OCI-M2 (cell line): ENCODE measurements around the gene SIT1.
"Not testable (repeated sequence)": the region's sequence is repeated elsewhere in the genome, so short reads cannot be mapped to it uniquely, and the experiment has no call there.

Experiments
- DNase-seq: peaks from one replicate; lab custom pipeline; 2025; ENCODE audit not compliant: unreplicated experiment; lab: John Stamatoyannopoulos, UW

The SIT1 gene

DNA sequence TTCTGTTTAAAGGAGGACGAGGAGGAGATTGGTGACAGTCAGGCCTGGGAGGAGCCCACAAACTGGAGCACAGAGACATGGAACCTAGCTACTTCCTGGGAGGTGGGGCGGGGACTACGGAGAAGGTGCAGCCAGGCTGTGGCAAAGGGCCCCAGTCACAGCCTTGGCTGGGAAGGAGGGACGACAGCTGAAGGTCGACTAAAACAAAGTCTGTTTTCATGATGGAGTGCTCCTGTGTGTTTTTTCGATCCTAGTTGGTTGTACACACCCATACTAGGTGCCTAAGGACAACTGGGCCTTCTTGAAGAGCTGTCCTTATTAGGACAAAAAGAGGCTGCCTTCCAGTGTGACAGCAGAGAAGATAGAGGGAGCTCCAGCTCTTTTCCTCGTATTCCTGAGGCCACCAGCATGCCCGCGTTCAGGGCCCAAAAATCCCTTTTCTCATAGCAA is 10.3 kb upstream of the SIT1 start:
- no peak for DNase-seq

GRCh38 chr9:35659340-35659739 is 8.6 kb upstream of the SIT1 start:
- DNase-seq = no peak

DNA sequence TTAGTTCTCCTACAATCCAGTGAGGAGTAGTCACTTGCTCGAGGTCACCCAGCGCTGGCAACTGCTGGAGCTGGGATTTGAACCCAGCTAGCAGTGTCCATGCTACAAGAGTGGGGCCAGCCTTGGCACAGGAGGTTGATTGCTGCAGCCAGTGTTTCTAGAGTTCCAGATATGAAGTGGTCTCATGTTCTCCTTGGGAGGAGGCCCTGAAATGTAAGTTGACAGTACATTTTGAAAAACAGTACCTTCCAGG is 8.2 kb upstream of the SIT1 start:
- peak; percentile 4 for DNase-seq

DNA sequence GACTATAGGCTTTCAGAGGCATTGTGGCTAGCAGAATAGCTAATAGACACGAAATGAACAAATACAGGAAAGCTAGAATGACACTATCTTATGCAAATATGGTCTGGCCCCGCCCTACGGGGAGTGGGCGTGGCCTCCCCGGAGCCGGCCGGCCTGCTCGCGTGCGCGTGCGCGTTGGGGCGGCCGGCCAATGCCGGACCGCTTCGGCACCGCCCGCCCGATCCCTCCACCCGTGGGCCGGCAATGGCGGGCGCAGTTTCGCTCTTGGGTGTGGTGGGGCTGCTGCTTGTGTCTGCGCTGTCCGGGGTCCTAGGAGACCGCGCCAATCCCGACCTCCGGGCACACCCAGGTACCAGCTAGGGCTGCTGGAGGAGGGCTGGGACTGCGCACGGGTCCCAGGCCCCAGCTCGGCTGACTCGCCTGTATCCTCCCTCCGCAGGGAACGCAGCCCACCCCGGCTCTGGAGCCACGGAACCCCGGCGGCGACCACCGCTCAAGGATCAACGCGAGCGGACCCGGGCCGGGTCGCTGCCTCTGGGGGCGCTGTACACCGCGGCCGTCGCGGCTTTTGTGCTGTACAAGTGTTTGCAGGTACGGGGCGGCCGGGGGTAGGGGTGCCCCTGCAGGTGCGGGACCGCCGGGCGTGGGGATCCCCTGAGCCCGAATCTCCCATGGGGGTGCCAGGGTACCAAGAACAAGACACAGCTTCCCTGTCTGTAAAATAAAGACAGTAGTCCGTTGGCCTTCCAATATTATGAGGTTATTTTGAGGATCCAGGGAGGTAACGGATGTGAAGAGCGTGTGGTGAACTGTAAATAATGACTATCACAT is 7.6 kb upstream of the SIT1 start, which contains the start of gene CCDC107:
Gene CCDC107, plus strand, starts transcription at position 156 of the 831 bp plus-strand sequence. Its CDS starts 88 bp downstream, at position 244.
- DNase-seq = peak; percentile 84

DNA sequence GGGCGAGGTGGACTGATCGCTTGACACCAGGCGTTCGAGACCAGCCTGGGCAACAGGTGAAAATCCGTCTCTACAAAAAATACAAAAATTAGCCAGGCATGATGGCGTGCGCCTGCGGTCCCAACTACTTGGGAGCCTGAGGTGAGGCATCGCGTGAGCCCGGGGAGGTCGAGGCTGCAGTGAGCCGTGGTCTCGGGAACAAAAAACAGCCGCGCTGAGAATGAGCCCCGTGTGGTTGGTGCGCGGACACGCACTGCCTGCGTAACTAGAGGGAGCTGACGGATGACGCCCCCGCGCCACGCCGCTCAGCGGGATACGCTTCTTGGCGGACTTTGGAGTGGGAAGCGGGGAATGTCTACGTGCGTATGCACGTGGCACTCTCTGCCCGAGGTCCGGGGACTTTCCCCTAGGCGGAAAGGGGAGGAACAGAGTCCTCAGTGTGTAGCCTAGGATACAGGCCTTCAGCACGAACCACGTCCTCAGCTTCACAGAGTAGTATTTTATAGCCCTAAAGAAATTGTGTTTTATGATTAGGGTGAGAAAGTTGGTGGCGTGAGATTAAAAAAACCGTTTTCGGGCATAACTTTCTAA is 6.9 kb upstream of the SIT1 start, which contains the start of gene RMRP:
Gene RMRP, minus strand, starts transcription at position 474 of the 591 bp plus-strand sequence.
- DNase-seq = peak; percentile 84

GRCh38 chr9:35656831-35657545 is 6.3 kb upstream of the SIT1 start:
- DNase-seq = no peak

DNA sequence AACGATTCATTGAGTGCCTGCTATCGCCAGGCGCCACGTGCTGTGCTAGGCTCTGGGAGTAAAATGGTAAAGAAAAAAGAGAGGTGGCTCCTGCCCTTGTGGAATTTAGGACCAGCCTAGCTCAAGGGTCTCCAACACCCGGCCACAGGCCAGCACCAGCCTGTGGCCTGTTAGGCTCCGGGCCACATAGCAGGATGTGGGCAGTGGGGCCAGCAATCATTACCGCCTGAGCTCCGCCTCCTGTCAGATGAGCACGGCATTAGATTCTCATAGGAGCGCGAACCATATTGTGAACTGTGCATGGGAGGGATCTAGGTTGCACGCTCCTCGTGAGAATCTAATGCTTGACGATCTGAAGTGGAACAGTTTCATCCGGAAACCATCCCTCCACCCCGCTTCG is 5.6 kb upstream of the SIT1 start:
- no peak for DNase-seq

DNA sequence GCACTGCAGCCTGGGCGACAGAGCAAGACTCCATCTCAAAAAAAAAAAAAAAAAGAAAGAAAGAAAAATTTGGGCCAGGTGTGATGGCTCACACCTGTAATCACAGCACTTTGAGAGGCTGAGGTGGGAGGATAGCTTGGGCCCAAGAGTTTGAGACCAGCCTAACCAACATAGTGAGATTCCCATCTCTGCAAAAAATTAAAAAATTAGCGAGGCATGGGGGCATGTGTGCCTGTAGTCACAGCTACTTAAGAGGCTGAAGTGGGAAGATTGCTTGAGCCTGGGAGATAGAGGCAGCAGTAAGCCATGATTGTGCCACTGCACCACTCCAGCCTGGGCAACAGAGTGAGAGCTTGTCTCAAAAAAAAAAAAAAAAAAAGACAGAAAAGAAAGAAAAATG is 2.9 kb upstream of the SIT1 start:
- DNase-seq = no peak

- no peak for DNase-seq
These were observed 2.1 kb upstream of the SIT1 start for GRCh38 chr9:35652829-35653209.

GRCh38 chr9:35651956-35652828 is 1.5 kb upstream of the SIT1 start:
- DNase-seq = no peak

- DNase-seq = no peak
These were observed 1.0 kb downstream of the SIT1 start for GRCh38 chr9:35649431-35650340.

- peak; percentile 41 for DNase-seq
These were observed 4.0 kb downstream of the SIT1 start for GRCh38 chr9:35646533-35647265.

GRCh38 chr9:35646153-35646532 is 4.6 kb downstream of the SIT1 start:
- peak; percentile 25 for DNase-seq

GRCh38 chr9:35645736-35646135 is 5.0 kb downstream of the SIT1 start:
- DNase-seq = not testable (repeated sequence)

DNA sequence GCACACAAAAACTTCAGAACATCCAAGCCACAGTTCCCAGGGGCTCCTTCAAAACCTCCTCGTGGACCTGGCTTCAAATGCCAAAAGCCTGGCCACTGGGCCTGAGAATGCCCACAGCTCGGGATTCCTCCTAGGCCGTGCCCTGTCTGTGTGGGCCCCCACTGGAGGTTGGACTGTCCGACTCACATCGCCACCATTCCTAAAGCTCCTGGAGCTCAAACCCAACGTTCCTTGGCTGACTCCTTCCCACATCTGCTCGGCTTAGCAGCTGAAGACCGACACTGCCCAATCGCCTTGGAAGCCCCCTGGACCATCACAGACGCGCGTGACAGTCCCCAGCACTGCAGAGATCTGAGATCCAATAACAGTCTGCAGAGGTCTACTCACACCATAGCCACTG is 7.7 kb downstream of the SIT1 start:
- no peak for DNase-seq

- not testable (repeated sequence) for DNase-seq
These were observed 9.3 kb downstream of the SIT1 start for GRCh38 chr9:35641478-35641877.

DNA sequence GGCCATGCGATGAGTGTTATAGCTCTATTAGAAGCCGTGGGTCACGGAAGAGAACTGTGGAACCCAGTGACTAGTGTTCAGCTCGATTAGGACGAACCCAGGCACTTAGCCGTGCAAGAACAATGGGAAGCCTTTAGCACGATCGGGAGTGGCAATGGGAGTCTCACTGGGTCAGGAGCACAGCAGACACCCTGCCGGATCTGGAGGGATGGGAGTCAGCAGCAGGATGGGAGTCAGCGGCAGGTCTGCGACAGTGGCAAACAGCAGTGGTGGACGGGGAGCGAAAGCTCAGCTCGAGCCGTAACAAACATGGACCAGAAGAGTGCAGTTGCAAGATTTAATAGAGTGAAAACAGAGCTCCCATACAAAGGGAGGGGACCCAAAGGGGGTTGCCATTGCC is 10.3 kb downstream of the SIT1 start:
- not testable (repeated sequence) for DNase-seq

DNA sequence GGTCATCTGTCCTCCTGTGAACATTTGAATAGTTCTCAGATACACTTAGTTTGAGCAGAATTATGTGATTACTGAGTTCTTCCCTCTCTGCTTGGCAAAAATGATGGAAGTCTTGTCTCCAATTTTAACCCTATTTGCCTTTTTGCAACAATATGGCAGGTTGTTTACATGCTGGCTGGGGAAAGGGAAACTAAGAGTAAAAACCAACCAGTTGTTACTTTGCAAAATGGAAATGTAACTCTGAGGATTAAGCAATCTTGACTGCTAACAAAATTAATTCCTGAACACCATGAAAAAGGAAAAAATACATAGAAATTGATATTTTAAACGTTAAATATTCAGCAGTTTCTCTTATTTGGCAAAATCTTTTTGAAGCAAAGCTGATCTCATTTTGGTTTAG is 11.1 kb downstream of the SIT1 start:
- DNase-seq = no peak

GRCh38 chr9:35639225-35639624 is 11.5 kb downstream of the SIT1 start:
- DNase-seq = not testable (repeated sequence)
